Neural cell (in vitro differentiated cells): ENCODE results near the gene SSX2IP. TPM values are rescaled to one million over a fixed set of nuclear protein-coding genes. Genes with fewer than 3 reads are reported as not detected.

Experiments
- H2AFZ ChIP-seq: fragments of 200-600, 300-800 bp; sonication (generic), shearing (Covaris generic); 2 replicates; pipeline ENCODE4 v1.6.0; 2014; ENCODE audit warnings: low read depth, mild to moderate bottlenecking, antibody characterized with exemption, low read length, moderate library complexity
- H3F3A ChIP-seq: fragments of 200-600 bp; shearing (Covaris generic); 2 replicates; pipeline ENCODE4 v1.6.1; 2016; ENCODE audit warnings: mild to moderate bottlenecking, moderate library complexity, mixed read lengths, antibody characterized with exemption, low read length; ENCODE audit not compliant: insufficient read depth, poor library complexity, severe bottlenecking
- H3K27ac ChIP-seq: fragments of 200-600, 300-800 bp; sonication (generic), shearing (Covaris generic); 2 replicates; pipeline ENCODE4 v1.5.1; 2014; ENCODE audit warnings: mild to moderate bottlenecking, low read length, moderate library complexity
- H3K27me3 ChIP-seq: fragments of 300-800, 200-600 bp; sonication (generic), shearing (Covaris generic); 2 replicates; pipeline ENCODE4 v1.6.0; 2014; ENCODE audit warnings: mild to moderate bottlenecking, low read depth, low read length, moderate library complexity; ENCODE audit not compliant: insufficient read depth
- H3K36me3 ChIP-seq: fragments of 300-800, 200-600 bp; sonication (generic), shearing (Covaris generic); 2 replicates; pipeline ENCODE4 v1.5.1; 2014; ENCODE audit warnings: mild to moderate bottlenecking, antibody characterized with exemption, low read length, moderate library complexity; ENCODE audit not compliant: insufficient read depth
- H3K4me2 ChIP-seq: fragments of 300-800, 200-600 bp; sonication (generic), shearing (Covaris generic); 2 replicates; pipeline ENCODE4 v1.6.0; 2014; ENCODE audit warnings: mild to moderate bottlenecking, low read length
- H3K4me3 ChIP-seq: fragments of 300-800, 200-600 bp; sonication (generic), shearing (Covaris generic); 2 replicates; pipeline ENCODE4 v1.5.1; 2014; ENCODE audit warnings: mild to moderate bottlenecking, low read length, moderate library complexity
- H3K79me2 ChIP-seq: fragments of 200-600 bp; shearing (Covaris generic); replicated peaks from 2 replicates; pipeline ENCODE4 v1.6.0; 2014; ENCODE audit warnings: mild to moderate bottlenecking, low read length, moderate library complexity; ENCODE audit not compliant: insufficient read depth
- H3K9ac ChIP-seq: fragments of 300-800, 200-600 bp; sonication (generic), shearing (Covaris generic); 2 replicates; pipeline ENCODE4 v1.6.1; 2016; ENCODE audit warnings: mild to moderate bottlenecking, low read length, mixed read lengths
- H3K9me2 ChIP-seq: fragments of 200-600 bp; shearing (Covaris generic); 2 replicates; pipeline ENCODE4 v1.6.1; 2016; ENCODE audit warnings: mild to moderate bottlenecking, low read length, mixed read lengths; ENCODE audit not compliant: insufficient read depth
- H3K9me3 ChIP-seq: fragments of 200-600, 300-800 bp; sonication (generic), shearing (Covaris generic); 2 replicates; pipeline ENCODE4 v1.6.1; 2016; ENCODE audit warnings: mild to moderate bottlenecking, mixed run types, low read length, moderate library complexity, mixed read lengths
- H4K20me1 ChIP-seq: fragments of 200-600 bp; shearing (Covaris generic); 2 replicates; pipeline ENCODE4 v1.6.1; 2016; ENCODE audit warnings: mild to moderate bottlenecking, mixed run types; ENCODE audit not compliant: insufficient read depth
- EP300 ChIP-seq: fragments of 450-650 bp; conservative IDR thresholded peaks from 2 replicates; pipeline ENCODE4 v1.6.1; 2014; ENCODE audit warnings: antibody characterized with exemption, mild to moderate bottlenecking, moderate library complexity; ENCODE audit not compliant: poor library complexity, severe bottlenecking
- EZH2 ChIP-seq: fragments of 200-600, 300-800 bp; shearing (Covaris generic), sonication (generic); IDR thresholded peaks from 2 replicates; pipeline ENCODE4 v1.6.1; 2014; ENCODE audit warnings: antibody characterized with exemption, low read length, borderline replicate concordance, mild to moderate bottlenecking; ENCODE audit not compliant: insufficient read depth, poor library complexity, severe bottlenecking
- MXI1 ChIP-seq: fragments of 450-650 bp; conservative IDR thresholded peaks from 2 replicates; pipeline ENCODE4 v1.6.1; 2014; ENCODE audit warnings: antibody characterized with exemption, mild to moderate bottlenecking; ENCODE audit not compliant: poor library complexity, severe bottlenecking
- POLR2AphosphoS5 ChIP-seq: IDR thresholded peaks from 2 replicates; pipeline ENCODE4 v1.6.1; 2012
- RAD21 ChIP-seq: fragments of 450-650 bp; conservative IDR thresholded peaks from 2 replicates; pipeline ENCODE4 v1.6.1; 2014; ENCODE audit warnings: antibody characterized with exemption, mild to moderate bottlenecking, moderate library complexity
- REST ChIP-seq: IDR thresholded peaks from 2 replicates; pipeline ENCODE4 v1.6.1; 2012; ENCODE audit warnings: borderline replicate concordance
- SMC3 ChIP-seq: fragments of 450-650 bp; conservative IDR thresholded peaks from 2 replicates; pipeline ENCODE4 v1.6.1; 2014; ENCODE audit warnings: antibody characterized with exemption, mild to moderate bottlenecking, moderate library complexity; ENCODE audit not compliant: poor library complexity
- TAF1 ChIP-seq: IDR thresholded peaks from 2 replicates; pipeline ENCODE4 v1.6.1; 2012; ENCODE audit warnings: low read depth
- polyA plus RNA-seq: library from polyadenylated mRNA; depleted of rRNA; stranded (reverse); fragments of >200 nt; gene quantifications from 2 replicates; pipeline ENCODE4 v1.2.3, GENCODE V29; 2014
- TF ChIP-seq, protein P1 (sequence below): fragments of 450-650 bp; IDR thresholded peaks from 2 replicates; pipeline ENCODE4 v1.5.1; 2014; ENCODE audit warnings: antibody characterized with exemption, mild to moderate bottlenecking, moderate library complexity; ENCODE audit not compliant: poor library complexity, severe bottlenecking

SSX2IP gene
- polyA plus RNA-seq, 1 donor from 2014 or later, result 21.7 TPM

- Histone ChIP-seq H3K36me3 (peaks cover 4% of the 10 kb centered on the region), H3K9me2 (no peaks in the 10 kb centered on the region), H3K27me3 (no peaks in the 10 kb centered on the region), H3K9me3 (no peaks in the 10 kb centered on the region), H3F3A (no peaks in the 10 kb centered on the region), H3K4me2 (no peak overlapping the region), H4K20me1 (no peaks in the 10 kb centered on the region), H2AFZ (no peak overlapping the region), H3K4me3 (no peak overlapping the region), H3K79me2 (peaks cover 3% of the 10 kb centered on the region), H3K9ac (no peak overlapping the region), H3K27ac (no peak overlapping the region)
- TF ChIP-seq MXI1 (no peak), SMC3 (no peak), EP300 (no peak), TAF1 (no peak)
- TF ChIP-seq, protein P1, sequence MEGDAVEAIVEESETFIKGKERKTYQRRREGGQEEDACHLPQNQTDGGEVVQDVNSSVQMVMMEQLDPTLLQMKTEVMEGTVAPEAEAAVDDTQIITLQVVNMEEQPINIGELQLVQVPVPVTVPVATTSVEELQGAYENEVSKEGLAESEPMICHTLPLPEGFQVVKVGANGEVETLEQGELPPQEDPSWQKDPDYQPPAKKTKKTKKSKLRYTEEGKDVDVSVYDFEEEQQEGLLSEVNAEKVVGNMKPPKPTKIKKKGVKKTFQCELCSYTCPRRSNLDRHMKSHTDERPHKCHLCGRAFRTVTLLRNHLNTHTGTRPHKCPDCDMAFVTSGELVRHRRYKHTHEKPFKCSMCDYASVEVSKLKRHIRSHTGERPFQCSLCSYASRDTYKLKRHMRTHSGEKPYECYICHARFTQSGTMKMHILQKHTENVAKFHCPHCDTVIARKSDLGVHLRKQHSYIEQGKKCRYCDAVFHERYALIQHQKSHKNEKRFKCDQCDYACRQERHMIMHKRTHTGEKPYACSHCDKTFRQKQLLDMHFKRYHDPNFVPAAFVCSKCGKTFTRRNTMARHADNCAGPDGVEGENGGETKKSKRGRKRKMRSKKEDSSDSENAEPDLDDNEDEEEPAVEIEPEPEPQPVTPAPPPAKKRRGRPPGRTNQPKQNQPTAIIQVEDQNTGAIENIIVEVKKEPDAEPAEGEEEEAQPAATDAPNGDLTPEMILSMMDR, result no peak
Measured at GRCh38 chr1:84665703-84666317, 24.5 kb downstream of the SSX2IP start.

DNA sequence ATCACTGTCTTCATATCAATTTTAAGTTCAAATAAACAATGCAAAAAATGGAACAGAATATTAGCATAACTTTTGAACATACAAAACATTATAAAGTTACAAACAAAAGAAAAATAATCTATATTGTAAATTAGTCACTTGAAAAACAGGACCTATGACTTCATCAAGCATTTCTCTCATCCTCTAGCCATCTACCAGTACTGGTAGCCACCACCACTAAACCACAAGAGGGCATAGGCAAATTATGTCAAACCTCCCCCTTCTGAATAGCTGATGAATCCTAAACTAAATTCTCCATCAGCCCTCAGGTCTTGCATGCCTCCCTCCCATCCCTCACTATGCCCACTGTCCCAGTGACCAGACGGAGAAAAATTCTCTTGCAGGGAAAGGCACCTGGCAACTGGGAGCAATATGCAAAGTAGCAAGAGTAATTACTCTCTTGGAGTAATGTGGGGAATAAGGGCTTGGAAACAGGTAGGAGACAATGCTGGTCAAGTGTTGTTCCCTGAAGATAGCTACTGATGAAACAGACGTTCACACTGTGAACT is 37.1 kb downstream of the SSX2IP start:
- Histone ChIP-seq H3K27ac (no peak overlapping the region), H3K27me3 (no peaks in the 10 kb centered on the region)

DNA sequence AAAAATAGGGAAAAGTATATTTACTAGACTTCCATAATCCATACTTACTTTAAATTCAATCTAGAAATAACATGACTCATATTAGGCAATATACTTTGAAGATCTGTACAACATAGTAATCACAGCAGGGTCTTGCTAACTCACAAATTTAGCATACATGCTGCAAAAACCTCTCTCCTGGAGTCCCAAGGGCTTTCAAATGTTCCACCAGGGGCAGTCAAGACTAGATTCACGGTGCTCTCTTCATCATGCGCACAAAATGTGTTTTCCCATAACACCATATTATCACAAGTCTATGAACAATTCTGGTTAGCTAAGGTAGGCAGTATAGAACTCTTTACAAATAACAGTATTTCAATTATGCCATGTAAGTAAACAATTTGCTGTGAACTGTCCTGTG is 45.8 kb downstream of the SSX2IP start:
- Histone ChIP-seq H3K27ac (no peak overlapping the region), H3K79me2 (no peaks in the 10 kb centered on the region), H3K4me2 (no peak overlapping the region), H3K9me3 (no peaks in the 10 kb centered on the region), H3K9me2 (no peaks in the 10 kb centered on the region), H3F3A (no peaks in the 10 kb centered on the region), H3K36me3 (no peaks in the 10 kb centered on the region), H3K4me3 (no peak overlapping the region), H2AFZ (no peak overlapping the region), H3K9ac (no peak overlapping the region), H4K20me1 (no peaks in the 10 kb centered on the region), H3K27me3 (no peaks in the 10 kb centered on the region)
- TF ChIP-seq TAF1 (no peak), MXI1 (no peak), EP300 (no peak), SMC3 (no peak), POLR2AphosphoS5 (no peak), REST (no peak), EZH2 (no peak), RAD21 (no peak)
- TF ChIP-seq, protein P1, result no peak

More for the DNA sequence above, 37.1 kb downstream of the SSX2IP start:
- Histone ChIP-seq H3K79me2 (no peaks in the 10 kb centered on the region), H3K9me2 (no peaks in the 10 kb centered on the region), H3K36me3 (peaks cover 11% of the 10 kb centered on the region), H3K4me3 (no peak overlapping the region), H3K9me3 (no peaks in the 10 kb centered on the region), H3F3A (no peaks in the 10 kb centered on the region), H2AFZ (no peak overlapping the region), H4K20me1 (no peaks in the 10 kb centered on the region), H3K4me2 (no peak overlapping the region), H3K9ac (no peak overlapping the region)
- TF ChIP-seq SMC3 (no peak), EP300 (no peak), POLR2AphosphoS5 (no peak)
- TF ChIP-seq, protein P1, result no peak
